KOPT-K1 (cell line): ENCODE data around the gene RNF34.
"Not testable (repeated sequence)": the region's sequence is repeated elsewhere in the genome, so short reads cannot be mapped to it uniquely, and the experiment has no call there.

ENCODE experiments used
- H3K27ac ChIP-seq: fragments of 200-600 bp; sonication (generic); 2 replicates; pipeline ENCODE4 v1.5.1; 2016; ENCODE audit warnings: antibody characterized with exemption, mild to moderate bottlenecking, low read depth, low read length; ENCODE audit not compliant: poor library complexity, severe bottlenecking
- H3K36me3 ChIP-seq: fragments of 200-600 bp; sonication (generic); 2 replicates; pipeline ENCODE4 v1.5.1; 2017; ENCODE audit warnings: antibody characterized with exemption, mild to moderate bottlenecking, low read length, moderate library complexity; ENCODE audit not compliant: insufficient read depth
- H3K9me3 ChIP-seq: fragments of 200-600 bp; sonication (generic); 2 replicates; pipeline ENCODE4 v1.5.1; 2017; ENCODE audit warnings: antibody characterized with exemption, low read length, mild to moderate bottlenecking; ENCODE audit not compliant: insufficient read depth, poor library complexity, severe bottlenecking

The RNF34 gene, protein sequence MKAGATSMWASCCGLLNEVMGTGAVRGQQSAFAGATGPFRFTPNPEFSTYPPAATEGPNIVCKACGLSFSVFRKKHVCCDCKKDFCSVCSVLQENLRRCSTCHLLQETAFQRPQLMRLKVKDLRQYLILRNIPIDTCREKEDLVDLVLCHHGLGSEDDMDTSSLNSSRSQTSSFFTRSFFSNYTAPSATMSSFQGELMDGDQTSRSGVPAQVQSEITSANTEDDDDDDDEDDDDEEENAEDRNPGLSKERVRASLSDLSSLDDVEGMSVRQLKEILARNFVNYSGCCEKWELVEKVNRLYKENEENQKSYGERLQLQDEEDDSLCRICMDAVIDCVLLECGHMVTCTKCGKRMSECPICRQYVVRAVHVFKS

DNA sequence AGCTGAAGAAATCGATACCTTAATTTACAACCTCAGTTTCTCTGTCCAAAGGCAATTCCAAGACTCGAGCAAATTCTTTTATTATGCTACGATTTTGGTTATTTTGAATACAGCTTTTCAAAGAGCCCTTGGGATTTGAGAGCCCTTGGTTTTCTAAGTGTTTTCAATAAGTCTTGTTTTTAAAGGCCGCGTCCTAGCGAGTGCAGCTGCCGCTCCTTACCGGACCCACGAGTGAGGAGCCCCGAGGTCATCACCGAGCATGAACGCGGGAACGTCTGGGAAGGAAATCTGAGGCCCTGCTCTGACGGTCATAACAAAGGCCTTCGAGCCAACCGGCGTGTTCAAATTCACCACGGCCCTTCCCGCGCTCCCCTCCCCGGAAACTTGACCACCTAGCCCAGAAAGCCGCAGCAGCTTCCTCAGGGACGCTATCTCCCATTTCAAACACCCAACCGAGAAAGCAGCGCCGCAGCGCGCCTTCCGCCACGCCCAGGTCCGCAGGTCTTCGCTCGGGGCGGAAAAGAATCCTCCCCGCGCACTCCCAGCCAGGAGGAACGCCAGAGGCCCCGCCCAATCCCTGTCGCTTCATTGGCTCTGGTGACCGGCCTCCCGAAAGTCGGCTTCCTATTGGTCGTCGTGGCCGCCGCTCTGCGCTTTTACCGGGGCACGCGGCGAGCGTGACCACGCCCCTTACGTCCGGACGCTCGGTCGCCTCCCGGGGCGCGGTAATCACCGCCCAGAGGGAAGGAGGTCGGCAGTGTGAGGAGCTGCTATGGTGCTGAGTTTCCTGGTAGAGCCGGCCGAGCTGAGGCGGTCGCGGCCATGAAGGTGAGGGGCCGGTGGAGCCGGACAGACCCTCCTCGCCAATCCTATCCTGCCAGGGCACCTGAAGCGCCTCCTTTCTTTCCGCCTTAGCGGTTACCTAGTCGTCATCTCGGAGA is at the start of gene RNF34:
TSS of gene RNF34 (plus strand) at position 728 of the 941 bp plus-strand sequence. CDS start at position 823, 95 bp downstream.
- no peaks in the 10 kb centered on the region for H3K9me3 ChIP-seq
- H3K36me3 ChIP-seq = peaks cover 23% of the 10 kb centered on the region
- peak within 1 kb of the TSS; percentile 78 for H3K27ac ChIP-seq

- Histone ChIP-seq H3K36me3 (peaks cover 22% of the 10 kb centered on the region), H3K27ac (peak within 1 kb of the TSS; percentile 83), H3K9me3 (no peaks in the 10 kb centered on the region)
These were observed 47.9 kb upstream of the RNF34 start, which contains the start of gene ANAPC5 for GRCh38 chr12:121351820-121352681. TSS of gene ANAPC5 (minus strand) at chr12:121352411. CDS start at chr12:121352340, 71 bp downstream.

DNA sequence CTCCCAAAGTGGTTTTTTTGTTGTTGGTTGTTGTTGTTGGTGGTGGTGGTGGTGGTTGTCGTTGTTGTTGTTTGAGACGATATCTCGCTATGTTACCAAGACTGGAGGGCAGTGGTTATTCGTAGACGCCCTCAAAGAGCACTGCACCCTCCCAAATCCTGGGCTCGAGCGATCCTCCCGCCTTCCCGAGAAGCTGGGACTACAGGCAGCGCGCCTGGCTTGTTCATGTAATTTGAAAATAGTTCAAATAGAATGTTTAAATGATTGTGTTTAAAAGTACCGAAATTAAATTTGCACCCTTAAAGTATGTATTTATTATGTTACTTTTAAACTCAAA is 47.3 kb upstream of the RNF34 start:
- Histone ChIP-seq H3K36me3 (peaks cover 16% of the 10 kb centered on the region), H3K27ac (peak overlapping the region; percentile 83), H3K9me3 (no peaks in the 10 kb centered on the region)

DNA sequence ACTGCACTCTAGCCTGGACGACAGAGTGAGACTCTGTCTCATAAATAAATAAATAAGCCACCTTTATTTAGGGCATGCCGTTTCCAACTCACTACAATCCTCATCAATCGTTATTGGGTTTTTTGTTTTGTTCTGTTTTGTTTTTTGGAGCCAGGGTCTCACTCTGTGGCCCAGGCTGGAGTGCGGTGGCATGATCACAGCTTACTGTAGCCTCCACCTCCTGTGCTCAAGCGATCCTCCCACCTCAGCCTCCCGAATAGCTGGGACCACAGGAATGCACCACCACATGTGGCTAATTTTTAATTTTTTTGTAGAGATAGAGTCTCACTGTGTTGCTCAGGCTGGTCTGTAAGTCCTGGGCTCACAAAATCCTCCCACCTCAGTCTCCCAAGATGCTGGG is 44.1 kb upstream of the RNF34 start:
- H3K9me3 ChIP-seq = no peaks in the 10 kb centered on the region
- no peaks in the 10 kb centered on the region; the same call in 1 of the 2 replicates for H3K36me3 ChIP-seq
- no peak overlapping the region for H3K27ac ChIP-seq

- H3K36me3 ChIP-seq = no peaks in the 10 kb centered on the region
- no peak overlapping the region for H3K27ac ChIP-seq
- H3K9me3 ChIP-seq = no peaks in the 10 kb centered on the region
These were observed 43.3 kb upstream of the RNF34 start for GRCh38 chr12:121356657-121357056.

- H3K27ac ChIP-seq = no peak overlapping the region
- no peaks in the 10 kb centered on the region for H3K9me3 ChIP-seq
These were observed 42.6 kb upstream of the RNF34 start for GRCh38 chr12:121357331-121357730.

GRCh38 chr12:121358073-121358472 is 41.8 kb upstream of the RNF34 start:
- Histone ChIP-seq H3K9me3 (no peaks in the 10 kb centered on the region), H3K36me3 (no peaks in the 10 kb centered on the region), H3K27ac (no peak overlapping the region)

More at GRCh38 chr12:121357331-121357730, 42.6 kb upstream of the RNF34 start:
- H3K36me3 ChIP-seq = no peaks in the 10 kb centered on the region

DNA sequence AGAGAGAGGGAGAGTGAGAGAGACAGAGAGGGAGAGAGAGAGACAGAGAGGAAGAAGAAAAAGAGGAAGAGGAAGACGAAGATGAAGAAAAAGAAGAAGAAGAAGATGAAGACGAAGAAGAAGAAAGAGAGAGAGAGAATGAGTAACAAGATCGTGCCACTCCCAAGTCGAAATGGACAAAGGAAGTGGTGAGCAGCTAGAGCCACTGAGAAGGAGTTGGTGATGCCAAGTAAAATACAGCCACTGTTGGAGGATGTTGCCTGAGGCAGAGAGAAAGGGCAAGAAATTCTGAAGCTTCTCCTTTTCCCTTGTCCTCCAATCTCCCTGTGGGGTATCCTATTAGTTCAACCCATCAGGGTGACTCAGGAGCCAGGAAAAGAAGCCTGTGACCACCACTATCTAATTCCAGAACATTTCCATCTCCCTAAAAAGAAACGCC is 35.2 kb upstream of the RNF34 start:
- H3K9me3 ChIP-seq = no peaks in the 10 kb centered on the region
- H3K36me3 ChIP-seq = no peaks in the 10 kb centered on the region
- no peak overlapping the region for H3K27ac ChIP-seq

- no peak overlapping the region for H3K27ac ChIP-seq
- H3K36me3 ChIP-seq = no peaks in the 10 kb centered on the region
- H3K9me3 ChIP-seq = no peaks in the 10 kb centered on the region
These were observed 34.4 kb upstream of the RNF34 start for GRCh38 chr12:121365416-121366062.

DNA sequence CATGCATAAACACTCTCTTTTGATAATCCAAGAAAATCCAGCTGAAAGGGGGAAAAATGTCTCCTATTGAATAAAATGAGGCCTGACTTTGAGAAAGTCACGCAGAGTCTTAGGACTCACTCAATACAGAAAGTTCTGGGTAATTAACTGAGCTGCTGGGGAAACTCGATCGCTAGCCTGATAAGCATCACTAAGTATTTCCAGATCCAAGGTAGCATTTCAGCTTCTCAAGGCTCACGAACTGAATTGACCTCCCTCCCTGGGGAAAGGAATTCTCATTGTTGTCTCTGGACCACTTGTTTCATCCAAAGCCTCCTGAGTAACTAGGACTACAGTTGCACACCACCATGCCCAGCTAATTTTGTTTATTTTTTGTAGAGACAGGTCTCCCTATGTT is 33.9 kb upstream of the RNF34 start:
- Histone ChIP-seq H3K36me3 (no peaks in the 10 kb centered on the region), H3K9me3 (no peaks in the 10 kb centered on the region), H3K27ac (no peak overlapping the region)

DNA sequence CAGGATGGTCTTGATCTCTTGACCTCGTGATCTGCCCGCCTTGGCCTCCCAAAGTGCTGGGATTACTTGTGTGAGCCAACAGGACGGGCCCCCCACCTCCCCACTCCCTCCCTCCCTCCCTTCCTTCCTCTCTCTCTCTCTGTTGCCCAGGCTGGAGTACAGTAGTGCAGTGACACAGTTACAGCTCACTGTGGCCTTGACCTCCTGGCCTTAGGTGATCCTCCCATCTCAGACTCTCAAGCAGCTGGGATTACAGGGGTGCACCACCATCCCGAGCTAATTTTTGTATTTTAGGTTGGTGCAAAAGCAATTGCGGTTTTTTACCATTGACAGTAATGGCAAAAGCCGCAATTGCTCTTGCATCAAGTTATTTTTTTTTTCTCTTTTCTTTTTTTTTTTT is 28.5 kb upstream of the RNF34 start:
- no peaks in the 10 kb centered on the region for H3K36me3 ChIP-seq
- no peak overlapping the region for H3K27ac ChIP-seq
- no peaks in the 10 kb centered on the region for H3K9me3 ChIP-seq

DNA sequence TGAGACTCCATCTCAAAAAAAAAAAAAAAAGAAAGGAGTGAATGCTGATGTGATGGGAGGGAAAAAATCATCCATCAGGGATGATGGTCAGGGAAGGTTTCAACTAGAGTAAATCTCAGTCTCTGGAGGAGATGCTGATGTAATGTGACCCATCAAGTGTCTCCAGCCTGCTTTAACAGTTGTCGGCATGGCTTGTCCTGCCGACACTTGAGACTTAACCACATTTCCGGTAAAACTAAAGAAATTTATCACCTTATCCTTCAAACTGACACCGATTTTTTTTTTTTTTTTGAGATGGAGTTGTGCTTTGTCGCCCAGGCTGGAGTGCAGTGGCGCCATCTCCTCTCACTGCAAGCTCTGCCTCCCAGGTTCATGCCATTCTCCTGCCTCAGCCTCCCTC is 26.2 kb upstream of the RNF34 start:
- Histone ChIP-seq H3K9me3 (no peaks in the 10 kb centered on the region), H3K27ac (no peak overlapping the region), H3K36me3 (no peaks in the 10 kb centered on the region)

DNA sequence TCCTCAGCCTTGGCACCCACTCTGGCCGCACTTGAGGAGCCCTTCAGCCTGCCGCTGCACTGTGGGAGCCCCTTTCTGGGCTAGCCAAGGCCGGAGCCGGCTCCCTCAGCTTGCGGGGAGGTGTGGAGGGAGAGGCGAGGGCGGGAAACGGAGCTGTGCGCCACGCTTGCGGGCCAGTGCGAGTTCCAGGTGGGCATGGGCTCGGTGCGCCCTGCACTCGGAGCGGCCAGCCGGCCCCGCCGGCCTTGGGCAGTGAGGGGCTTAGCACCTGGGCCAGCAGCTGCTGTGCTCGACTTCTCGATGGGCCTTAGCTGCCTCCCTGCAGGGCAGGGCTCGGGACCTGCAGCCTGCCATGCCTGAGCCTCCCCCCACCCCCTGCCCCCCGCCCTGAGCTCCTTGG is 25.6 kb upstream of the RNF34 start:
- H3K36me3 ChIP-seq, H3K27ac ChIP-seq, H3K9me3 ChIP-seq: not testable (repeated sequence)

DNA sequence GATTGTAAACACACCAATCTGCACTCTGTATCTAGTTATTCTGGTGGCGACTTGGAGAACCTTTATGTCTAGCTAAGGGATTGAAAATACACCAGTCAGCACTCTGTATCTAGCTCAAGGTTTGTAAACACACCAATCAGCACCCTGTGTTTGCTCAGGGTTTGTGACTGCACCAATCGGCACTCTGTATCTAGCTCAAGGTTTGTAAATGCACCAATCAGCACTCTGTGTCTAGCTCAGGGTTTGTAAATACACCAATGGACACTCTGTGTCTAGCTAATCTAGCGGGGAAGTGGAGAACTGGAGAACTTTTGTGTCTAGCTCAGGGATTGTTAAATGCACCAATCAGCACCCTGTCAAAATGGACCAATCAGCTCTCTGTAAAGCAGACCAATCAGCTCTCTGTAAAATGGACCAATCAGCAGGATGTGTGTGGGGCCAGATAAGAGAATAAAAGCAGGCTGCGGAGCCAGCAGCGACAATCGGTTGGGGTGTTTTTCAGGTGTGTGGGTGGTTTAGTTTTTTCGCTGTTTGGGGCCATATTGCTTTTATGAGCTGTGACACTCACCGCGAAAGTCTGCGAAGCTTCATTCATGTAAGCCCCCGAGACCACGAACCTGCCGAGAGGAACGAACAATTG is 24.9 kb upstream of the RNF34 start:
- H3K36me3 ChIP-seq = not testable (repeated sequence)

More for the DNA sequence above, 24.9 kb upstream of the RNF34 start:
- not testable (repeated sequence) for H3K9me3 ChIP-seq, H3K27ac ChIP-seq
